Cardiac fibroblast (primary cell): Measurements from ENCODE around the gene TMEM232.

ENCODE experiments used
- DNase-seq, 2 donors: peaks; one replicate each; pipeline versions ENCODE4 v3.0.0 to v3.0.0-alpha.2; 2010; ENCODE audit warnings: low read depth in 2 of 2
- H3K4me3 ChIP-seq, 2 donors: replicated peaks in 1 of 2; 1 replicate in 1 of 2; 2 replicates in 1 of 2; pipeline ENCODE4 v1.5.1; 2011; ENCODE audit warnings: low read depth in 2 of 2, low read length in 2 of 2, mild to moderate bottlenecking in 2 of 2, moderate library complexity in 1 of 2
- CTCF ChIP-seq: IDR thresholded peaks from one replicate; pipeline ENCODE4 v1.5.1; 2011; ENCODE audit warnings: low read depth, mild to moderate bottlenecking, low read length, inconsistent platforms

The TMEM232 gene

DNA sequence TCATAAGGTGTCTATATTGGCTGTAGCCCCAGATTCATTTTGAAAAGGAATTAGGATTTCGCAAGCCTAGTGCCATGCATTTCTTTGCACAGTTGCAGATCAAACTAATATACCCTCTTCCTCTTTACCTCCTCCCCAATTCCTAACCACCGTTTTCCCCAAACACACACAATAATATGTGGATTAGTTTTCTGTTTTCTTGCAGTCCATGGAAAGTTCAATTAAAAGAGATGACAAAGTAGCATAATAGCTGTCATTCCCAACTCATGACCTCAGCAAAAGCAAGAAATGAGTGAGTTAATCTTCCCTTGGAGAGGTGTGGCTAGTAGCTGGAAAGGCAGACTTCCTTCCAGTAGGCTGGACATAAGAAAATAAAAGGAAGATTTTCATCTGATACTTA is 349.1 kb downstream of the TMEM232 start:
- no peak for TF ChIP-seq CTCF
- no peak overlapping the region for H3K4me3 ChIP-seq
- peak in 1 of 2 donors; percentile 21 for DNase-seq

DNA sequence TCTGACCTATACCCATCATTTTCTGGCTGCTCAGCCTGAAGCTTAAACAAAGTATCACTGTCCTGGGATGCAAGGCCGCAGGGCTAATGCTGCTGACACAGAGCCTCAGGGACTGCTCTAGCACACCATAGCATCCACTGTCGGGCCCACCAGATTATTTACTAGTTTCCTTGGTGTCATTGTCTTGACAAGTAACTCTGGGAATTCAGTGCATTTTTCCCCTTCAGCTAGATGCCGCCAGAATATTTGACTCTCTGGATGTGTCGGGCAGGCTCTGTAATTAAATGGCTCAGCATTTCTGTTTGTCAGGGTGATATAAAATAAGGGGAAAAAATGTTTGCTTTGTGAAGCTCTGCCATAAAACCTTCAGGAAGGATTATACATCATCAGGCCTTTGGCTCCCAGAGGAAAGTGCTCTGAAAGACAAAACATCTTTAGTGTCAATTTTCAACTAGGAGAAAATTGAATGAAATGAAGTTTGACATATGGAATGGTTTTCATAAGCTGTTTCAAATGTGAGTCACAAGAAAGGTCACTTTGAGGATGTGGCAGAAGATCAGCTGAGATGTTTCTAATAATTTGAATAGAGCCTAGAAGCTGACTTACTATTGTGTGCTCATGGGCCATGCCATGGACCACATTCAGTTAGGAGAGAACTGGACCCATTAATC is 350.1 kb downstream of the TMEM232 start:
- DNase-seq, result peak in 1 of 2 donors; percentile 3
- TF ChIP-seq CTCF, result no peak

DNA sequence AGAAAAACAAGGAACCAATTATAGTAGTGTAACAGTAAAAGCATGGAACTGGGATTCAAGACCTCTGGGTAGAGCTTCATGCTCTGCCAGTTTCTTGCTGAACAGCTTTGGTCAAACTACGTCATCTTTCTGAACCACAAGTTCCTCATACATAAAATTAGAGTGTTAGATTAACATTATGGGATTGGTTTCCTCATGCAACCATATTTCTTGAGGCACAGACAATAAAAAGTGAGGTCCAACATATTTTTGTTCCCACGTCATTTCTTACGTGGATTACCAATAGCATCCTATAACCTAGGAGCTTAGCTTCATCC is 354.8 kb downstream of the TMEM232 start:
- no peak for DNase-seq
- H3K4me3 ChIP-seq, result no peak overlapping the region
- no peak for TF ChIP-seq CTCF

More for the DNA sequence above, 350.1 kb downstream of the TMEM232 start:
- no peak overlapping the region for H3K4me3 ChIP-seq

DNA sequence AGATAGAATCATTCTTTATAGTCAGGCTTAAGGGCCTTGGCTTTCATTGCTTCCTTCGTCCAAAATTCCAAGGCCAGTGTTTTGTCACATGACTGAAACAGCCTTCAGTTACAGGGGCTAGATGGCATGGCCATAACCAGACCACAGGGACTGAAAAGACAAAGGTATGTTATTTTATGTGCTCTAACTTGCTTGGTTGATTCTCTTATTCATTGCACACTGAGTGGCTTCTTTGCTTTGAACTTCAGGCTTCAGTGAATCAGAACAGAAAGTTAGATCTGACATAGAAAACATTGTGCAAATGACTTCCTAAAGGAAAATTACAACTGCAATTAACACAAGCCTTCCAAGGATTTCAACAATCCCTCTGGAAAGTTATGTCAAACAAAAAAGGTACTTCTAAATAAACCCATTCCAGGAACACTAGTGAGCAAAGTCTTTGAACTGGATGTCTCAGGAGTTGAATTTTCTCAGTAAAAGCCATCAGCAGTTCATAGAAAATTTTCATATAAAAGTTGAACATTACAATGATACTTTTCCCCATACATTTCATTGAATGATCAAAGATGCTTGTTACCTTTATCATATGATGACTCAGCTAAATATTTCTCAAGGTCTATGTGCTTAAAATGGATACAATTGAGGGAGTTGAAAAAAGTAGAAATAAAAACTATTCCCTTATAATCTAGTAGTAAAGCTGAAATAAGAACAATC is 355.3 kb downstream of the TMEM232 start:
- TF ChIP-seq CTCF, result no peak
- no peak overlapping the region for H3K4me3 ChIP-seq
- no peak for DNase-seq
